DND-41 (cell line): Measurements from ENCODE around the gene TMEM119.

Source experiments
- ATAC-seq: fragments of 200-7000 bp; cut with Tn5 transposase; 3 replicates; pipeline ENCODE4 v1.9.1; 2021; ENCODE audit warnings: low read depth; ENCODE audit not compliant: insufficient read depth
- DNase-seq: peaks from one replicate; pipeline ENCODE4 v3.0.0-alpha.2; 2020
- H2AFZ ChIP-seq: 2 replicates; pipeline ENCODE4 v1.6.0; 2012; ENCODE audit warnings: low read depth, low read length
- H3K27ac ChIP-seq: 2 replicates; pipeline ENCODE4 v1.5.1; 2012; ENCODE audit warnings: low read length, inconsistent platforms
- H3K27me3 ChIP-seq: fragments of 200-600 bp; sonication (generic); 2 replicates; pipeline ENCODE4 v1.6.0; 2012; ENCODE audit warnings: low read length, mild to moderate bottlenecking, inconsistent platforms; ENCODE audit not compliant: insufficient read depth, poor library complexity
- H3K36me3 ChIP-seq: 2 replicates; pipeline ENCODE4 v1.5.1; 2012; ENCODE audit warnings: low read length, inconsistent platforms; ENCODE audit not compliant: insufficient read depth
- H3K4me1 ChIP-seq: 2 replicates; pipeline ENCODE4 v1.5.1; 2012; ENCODE audit warnings: mild to moderate bottlenecking, low read length; ENCODE audit not compliant: insufficient read depth
- H3K4me2 ChIP-seq: 2 replicates; pipeline ENCODE4 v1.6.0; 2012; ENCODE audit warnings: mild to moderate bottlenecking, moderate library complexity, low read length, inconsistent platforms; ENCODE audit not compliant: insufficient read depth
- H3K4me3 ChIP-seq, 2 experiments: fragments of 200-600 bp in 1 of 2; shearing (Covaris generic) in 1 of 2; 2 replicates each; pipeline ENCODE4 v1.5.1; 2012 to 2016; ENCODE audit warnings: inconsistent platforms in 2 of 2, low read length in 2 of 2, mild to moderate bottlenecking in 2 of 2, low read depth in 1 of 2, moderate library complexity in 1 of 2
- H3K79me2 ChIP-seq: 2 replicates; pipeline ENCODE4 v1.6.0; 2012; ENCODE audit warnings: low read length, inconsistent platforms; ENCODE audit not compliant: insufficient read depth
- H3K9ac ChIP-seq: 2 replicates; pipeline ENCODE4 v1.6.0; 2012; ENCODE audit warnings: low read depth, mild to moderate bottlenecking, inconsistent platforms, low read length, moderate library complexity
- H3K9me3 ChIP-seq: 2 replicates; pipeline ENCODE4 v1.5.1; 2012; ENCODE audit warnings: low read length, moderate library complexity, mild to moderate bottlenecking, inconsistent platforms; ENCODE audit not compliant: insufficient read depth, severe bottlenecking
- H4K20me1 ChIP-seq: 2 replicates; pipeline ENCODE4 v1.6.0; 2012; ENCODE audit warnings: low read length; ENCODE audit not compliant: insufficient read depth
- CTCF ChIP-seq: IDR thresholded peaks from 2 replicates; pipeline ENCODE4 v1.5.1; 2012; ENCODE audit warnings: borderline replicate concordance, low read length, moderate library complexity, mild to moderate bottlenecking; ENCODE audit not compliant: poor library complexity, severe bottlenecking; ENCODE audit errors: extremely low read depth
- EZH2 ChIP-seq: IDR thresholded peaks from 3 replicates; pipeline ENCODE4 v1.6.1; 2012; ENCODE audit warnings: borderline replicate concordance, low read depth, mild to moderate bottlenecking, moderate library complexity, low read length, inconsistent platforms; ENCODE audit not compliant: severe bottlenecking

Gene TMEM119

GRCh38 chr12:108548954-108549521 is 48.8 kb downstream of the TMEM119 start:
- H4K20me1 ChIP-seq = peaks cover 61% of the 10 kb centered on the region; the same call in 1 of the 2 replicates

GRCh38 chr12:108547686-108548085 is 50.2 kb downstream of the TMEM119 start:
- Histone ChIP-seq H3K79me2 (peaks cover 91% of the 10 kb centered on the region), H3K4me1 (peaks cover 3% of the 10 kb centered on the region; the same call in 1 of the 2 replicates), H3K27me3 (no peaks in the 10 kb centered on the region), H3K4me3 (no peak overlapping the region), H3K27ac (no peak overlapping the region), H3K9ac (no peak overlapping the region), H2AFZ (no peak overlapping the region), H3K9me3 (no peaks in the 10 kb centered on the region), H4K20me1 (peaks cover 56% of the 10 kb centered on the region; the same call in 1 of the 2 replicates), H3K4me2 (no peak overlapping the region), H3K36me3 (peaks cover 76% of the 10 kb centered on the region)
- TF ChIP-seq EZH2 = no peak
- no peak for TF ChIP-seq CTCF
- ATAC-seq (no peak), DNase-seq (no peak)

More at GRCh38 chr12:108548954-108549521, 48.8 kb downstream of the TMEM119 start:
- H3K9me3 ChIP-seq = no peaks in the 10 kb centered on the region
- peaks cover 63% of the 10 kb centered on the region for H3K36me3 ChIP-seq
- H3K9ac ChIP-seq = no peak overlapping the region
- H3K4me2 ChIP-seq = no peak overlapping the region
- TF ChIP-seq EZH2 (no peak), CTCF (no peak)
- H3K4me3 ChIP-seq = no peak overlapping the region
- ATAC-seq (no peak), DNase-seq (no peak)
- no peaks in the 10 kb centered on the region for H3K27me3 ChIP-seq
- peaks cover 3% of the 10 kb centered on the region; the same call in 1 of the 2 replicates for H3K4me1 ChIP-seq
- no peak overlapping the region for H2AFZ ChIP-seq
- H3K27ac ChIP-seq = no peak overlapping the region
- H3K79me2 ChIP-seq = peaks cover 91% of the 10 kb centered on the region

GRCh38 chr12:108543652-108544051 is 54.2 kb downstream of the TMEM119 start:
- no peak overlapping the region for H3K27ac ChIP-seq
- peaks cover 89% of the 10 kb centered on the region for H3K79me2 ChIP-seq
- no peak overlapping the region for H3K4me3 ChIP-seq
- H3K27me3 ChIP-seq = no peaks in the 10 kb centered on the region
- H3K9me3 ChIP-seq = no peaks in the 10 kb centered on the region
- no peak for TF ChIP-seq EZH2
- TF ChIP-seq CTCF = no peak
- ATAC-seq = no peak
- no peaks in the 10 kb centered on the region for H3K4me1 ChIP-seq
- H3K36me3 ChIP-seq = peaks cover 89% of the 10 kb centered on the region
- H3K4me2 ChIP-seq = no peak overlapping the region
- peaks cover 49% of the 10 kb centered on the region; the same call in 1 of the 2 replicates for H4K20me1 ChIP-seq
- no peak overlapping the region for H3K9ac ChIP-seq
- DNase-seq = no peak
- H2AFZ ChIP-seq = no peak overlapping the region

- ATAC-seq = no peak
- Histone ChIP-seq H3K27me3 (no peaks in the 10 kb centered on the region), H3K9ac (no peak overlapping the region), H3K79me2 (peaks cover 83% of the 10 kb centered on the region), H3K4me2 (no peak overlapping the region), H3K4me1 (no peaks in the 10 kb centered on the region), H2AFZ (no peak overlapping the region), H3K4me3 (no peak overlapping the region), H3K36me3 (peaks cover 89% of the 10 kb centered on the region), H4K20me1 (peaks cover 49% of the 10 kb centered on the region; the same call in 1 of the 2 replicates), H3K27ac (no peak overlapping the region), H3K9me3 (no peaks in the 10 kb centered on the region)
- DNase-seq = no peak
- TF ChIP-seq CTCF (no peak), EZH2 (no peak)
Observed at GRCh38 chr12:108542320-108542719, 55.6 kb downstream of the TMEM119 start.
